Gastrocnemius medialis (tissue), 4 donors: ENCODE results near the gene DPPA5. TPM values are rescaled to one million over a fixed set of nuclear protein-coding genes. Genes with fewer than 3 reads are reported as not detected.
"Not testable (repeated sequence)": the region's sequence is repeated elsewhere in the genome, so short reads cannot be mapped to it uniquely, and the experiment has no call there.

Experiments used
- ATAC-seq, 2 donors: fragments of 150-250 bp; one replicate each; pipeline ENCODE4 v1.9.1; 2016
- DNase-seq, 2 donors: peaks; one replicate each; pipeline ENCODE4 v3.0.0-alpha.2; 2019
- H3K27ac ChIP-seq, 4 donors: fragments of 200-600 bp; sonication (generic); 1 replicate in 1 of 4; 2 replicates in 3 of 4; pipeline ENCODE4 v1.5.1; 2016 to 2018; ENCODE audit warnings: mild to moderate bottlenecking in 2 of 4, moderate library complexity in 1 of 4
- H3K27me3 ChIP-seq, 3 donors: fragments of 200-600 bp; sonication (generic) in 2 of 3; 1 replicate in 1 of 3; 2 replicates in 2 of 3; pipeline versions ENCODE4 v1.5.1 to v1.6.0; 2016 to 2019; ENCODE audit warnings: mild to moderate bottlenecking in 1 of 3, moderate library complexity in 1 of 3
- H3K36me3 ChIP-seq, 2 donors: fragments of 200-600 bp; sonication (generic) in 1 of 2; one replicate each; pipeline ENCODE4 v1.5.1; 2017 to 2018
- H3K4me1 ChIP-seq, 2 donors: fragments of 200-600 bp; sonication (generic) in 1 of 2; one replicate each; pipeline ENCODE4 v1.5.1; 2016 to 2017; ENCODE audit warnings: mild to moderate bottlenecking in 2 of 2
- H3K4me3 ChIP-seq, 4 donors: fragments of 200-600 bp; sonication (generic) in 3 of 4; 1 replicate in 1 of 4; 2 replicates in 3 of 4; pipeline ENCODE4 v1.5.1; 2016 to 2019; ENCODE audit warnings: mild to moderate bottlenecking in 2 of 4
- H3K9me3 ChIP-seq, 3 donors: fragments of 200-600 bp; sonication (generic) in 2 of 3; 1 replicate in 1 of 3; 2 replicates in 2 of 3; pipeline ENCODE4 v1.5.1; 2016 to 2019
- CTCF ChIP-seq, 5 experiments: fragments of 450-650 bp in 3 of 5; fragments of 200-600 bp in 2 of 5; sonication (generic) in 2 of 5; IDR thresholded peaks in 4 of 5; conservative IDR thresholded peaks in 1 of 5; 1 replicate in 4 of 5; 2 replicates in 1 of 5; pipeline ENCODE4 v1.5.1; 2016 to 2019; ENCODE audit warnings: antibody characterized with exemption in 5 of 5, mild to moderate bottlenecking in 3 of 5, moderate library complexity in 3 of 5
- POLR2A ChIP-seq, 2 donors: fragments of 450-650 bp; IDR thresholded peaks; one replicate each; pipeline ENCODE4 v1.6.1; 2017; ENCODE audit warnings: antibody characterized with exemption in 2 of 2, mild to moderate bottlenecking in 2 of 2, moderate library complexity in 2 of 2
- in situ Hi-C, 4 donors: fragments of 200-750 bp; cut with MboI; loops; one replicate each; pipeline versions ENCODE4 v1.15.0 to v1.8.0; 2017; ENCODE audit warnings: low sequenced_read_pairs in 4 of 4
- intact Hi-C: fragments of 100-400 bp; cut with DNase I; formaldehyde crosslinking; loops from one replicate; pipeline ENCODE4 v1.15.1; 2023; ENCODE audit warnings: low total_unique reads
- total RNA-seq, 4 donors: library from RNA; depleted of rRNA; stranded (reverse); fragments of >200 nt; gene quantifications; one replicate each; pipeline versions ENCODE4 v1.1.0 to v1.2.3, GENCODE V29; 2016

DPPA5 gene
- total RNA-seq, 4 donors from 2014 or later: not detected

DNA sequence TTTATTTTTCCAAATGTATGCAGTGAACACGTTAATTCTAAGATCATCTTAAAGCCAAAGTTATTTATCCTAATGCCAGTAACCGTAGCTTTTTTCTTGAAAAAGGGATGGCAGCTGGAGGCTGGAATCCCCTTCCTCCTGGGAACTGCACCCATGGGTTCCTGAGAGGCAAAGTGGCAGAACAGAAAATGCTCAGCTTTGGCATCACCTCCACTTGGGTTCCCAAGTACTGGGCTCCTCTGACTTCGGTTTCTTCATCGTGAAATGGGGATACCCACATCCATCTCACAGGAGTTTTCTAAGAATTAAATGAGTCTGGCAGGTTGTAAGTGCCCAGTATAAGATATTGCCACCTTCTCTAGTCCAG lies 34.3 kb upstream of the DPPA5 start:
- intact Hi-C loops: no loop called here
- in situ Hi-C loops: no loop called here
- Histone ChIP-seq H3K4me3 (peak overlapping the region; percentile 42 to 58 (median 56)), H3K4me1 (no peaks in the 10 kb centered on the region), H3K36me3 (no peaks in the 10 kb centered on the region), H3K27ac (no peak overlapping the region), H3K27me3 (peaks cover 0 to 13% (median 0%) of the 10 kb centered on the region in 3 donors), H3K9me3 (no peaks in the 10 kb centered on the region)
- no peak for TF ChIP-seq CTCF (IDR thresholded peaks at IDR 0.05 in 4 of 5, conservative IDR thresholded peaks at IDR 0.05 in 1 of 5)
- TF ChIP-seq POLR2A (IDR thresholded peaks at IDR 0.05): no peak
- DNase-seq (no peak), ATAC-seq (no peak)

GRCh38 chr6:73382462-73383113 lies 28.5 kb upstream of the DPPA5 start:
- ATAC-seq (no peak), DNase-seq (no peak)
- H3K27me3 ChIP-seq: peaks cover 0 to 6% (median 0%) of the 10 kb centered on the region in 3 donors
- H3K27ac ChIP-seq: no peak overlapping the region
- H3K4me1 ChIP-seq: no peaks in the 10 kb centered on the region
- intact Hi-C loops (no loop called here), in situ Hi-C loops (no loop called here)
- no peaks in the 10 kb centered on the region for H3K36me3 ChIP-seq
- H3K9me3 ChIP-seq: no peaks in the 10 kb centered on the region
- no peak overlapping the region for H3K4me3 ChIP-seq
- TF ChIP-seq POLR2A (IDR thresholded peaks at IDR 0.05) (no peak), CTCF (IDR thresholded peaks at IDR 0.05 in 4 of 5, conservative IDR thresholded peaks at IDR 0.05 in 1 of 5) (no peak)

DNA sequence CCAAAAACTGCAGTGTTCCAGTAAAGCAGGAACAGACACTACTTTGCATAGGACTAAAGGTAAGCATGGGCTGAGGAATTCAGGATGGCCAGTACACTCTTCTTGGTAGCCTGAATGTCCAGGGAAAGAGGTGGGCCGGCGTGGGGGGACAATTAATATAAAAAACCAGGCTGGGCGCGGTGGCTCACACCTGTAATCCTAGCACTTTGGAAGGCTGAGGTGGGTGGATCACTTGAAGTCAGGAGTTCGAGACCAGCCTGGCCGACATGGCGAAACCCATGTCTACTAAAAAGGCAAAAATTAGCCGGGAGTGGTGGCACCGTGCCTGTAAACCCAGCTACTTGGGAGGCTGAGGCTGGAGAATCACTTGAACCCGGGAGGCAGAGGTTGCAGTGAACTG lies 27.5 kb upstream of the DPPA5 start:
- H3K4me1 ChIP-seq, DNase-seq, intact Hi-C loops, H3K9me3 ChIP-seq, H3K27me3 ChIP-seq, H3K27ac ChIP-seq, in situ Hi-C loops, ATAC-seq, H3K4me3 ChIP-seq, H3K36me3 ChIP-seq: not testable (repeated sequence)

DNA sequence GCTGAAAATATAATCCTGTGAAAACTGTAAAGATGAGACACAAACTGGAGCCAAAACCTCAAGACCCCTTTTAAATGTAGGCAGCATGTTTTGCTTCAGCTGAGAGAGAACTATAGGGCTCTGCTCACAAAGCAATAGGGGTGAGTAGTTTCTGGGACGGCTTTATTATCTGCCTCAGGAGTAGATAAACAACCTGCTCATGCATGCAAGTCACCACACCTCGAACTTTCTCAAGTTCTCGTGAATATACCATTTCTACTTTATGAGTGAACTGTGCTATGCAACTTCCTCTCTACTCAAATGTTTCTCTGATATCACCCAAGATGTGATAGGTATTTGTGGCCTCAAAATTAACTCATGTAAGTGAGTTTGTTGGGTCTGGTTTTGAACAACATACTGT lies 23.1 kb upstream of the DPPA5 start:
- Histone ChIP-seq H3K9me3 (no peaks in the 10 kb centered on the region), H3K36me3 (no peaks in the 10 kb centered on the region), H3K27me3 (no peaks in the 10 kb centered on the region), H3K4me3 (no peak overlapping the region), H3K27ac (no peak overlapping the region), H3K4me1 (no peaks in the 10 kb centered on the region)
- intact Hi-C loops: no loop called here
- TF ChIP-seq CTCF (IDR thresholded peaks at IDR 0.05 in 4 of 5, conservative IDR thresholded peaks at IDR 0.05 in 1 of 5) (no peak), POLR2A (IDR thresholded peaks at IDR 0.05) (no peak)
- DNase-seq (no peak), ATAC-seq (no peak)
- in situ Hi-C loops: no loop called here

- no peaks in the 10 kb centered on the region for H3K27me3 ChIP-seq
- TF ChIP-seq POLR2A (IDR thresholded peaks at IDR 0.05): no peak
- TF ChIP-seq CTCF (IDR thresholded peaks at IDR 0.05 in 4 of 5, conservative IDR thresholded peaks at IDR 0.05 in 1 of 5): no peak
- H3K4me3 ChIP-seq: no peak overlapping the region
- H3K27ac ChIP-seq: no peak overlapping the region
- ATAC-seq (no peak), DNase-seq (no peak)
- intact Hi-C loops: no loop called here
- no peaks in the 10 kb centered on the region for H3K4me1 ChIP-seq
- no peaks in the 10 kb centered on the region for H3K36me3 ChIP-seq
- no peaks in the 10 kb centered on the region for H3K9me3 ChIP-seq
- in situ Hi-C loops: no loop called here
Measured at GRCh38 chr6:73375216-73375615, 21.1 kb upstream of the DPPA5 start.
